ENCODE data around the gene ACAP2. TPM values are rescaled to one million over a fixed set of nuclear protein-coding genes. Genes with fewer than 3 reads are reported as not detected.
"Not testable (repeated sequence)": the region's sequence is repeated elsewhere in the genome, so short reads cannot be mapped to it uniquely, and the experiment has no call there.

Gene ACAP2
- total and polyA plus RNA-seq, 4 donors: 4.5 to 28.5 (median 23.3) TPM

- no peak for DNase-seq (ENCODE audit: low spot score)
- no peaks in the 10 kb centered on the region for H3K9me3 ChIP-seq (ENCODE audit: control insufficient read depth in 4 of 4, low read length in 3 of 4)
- peaks cover 0 to 3% (median 2%) of the 10 kb centered on the region in 4 donors for H3K4me1 ChIP-seq (ENCODE audit: control insufficient read depth in 4 of 4, insufficient read depth in 4 of 4, low read length in 3 of 4)
- no peaks in the 10 kb centered on the region for H3K27me3 ChIP-seq (ENCODE audit: control insufficient read depth in 4 of 4, insufficient read depth in 4 of 4, low read length in 3 of 4)
- 93% methylated on average over 5 of the region's 5 CpGs for WGBS
- no peak overlapping the region for H3K27ac ChIP-seq (ENCODE audit: low read depth in 1 of 2, low read length in 2 of 2)
- no peaks in the 10 kb centered on the region for H3K36me3 ChIP-seq (ENCODE audit: control insufficient read depth in 4 of 4, insufficient read depth in 3 of 4, low read depth in 1 of 4, low read length in 3 of 4)
- TF ChIP-seq TAF1 (conservative IDR thresholded peaks at IDR 0.05): no peak
- no peak for TF ChIP-seq FOXA2 (IDR thresholded peaks at IDR 0.05)
- no peak for TF ChIP-seq ATF3 (IDR thresholded peaks at IDR 0.05)
- no peak for TF ChIP-seq HNF4A (conservative IDR thresholded peaks at IDR 0.05)
- TF ChIP-seq FOXA1 (IDR thresholded peaks at IDR 0.05): no peak
- no peak for TF ChIP-seq REST (IDR thresholded peaks at IDR 0.05)
- no peak for TF ChIP-seq RXRA (IDR thresholded peaks at IDR 0.05)
- TF ChIP-seq SP1 (IDR thresholded peaks at IDR 0.05): no peak
- TF ChIP-seq JUND (IDR thresholded peaks at IDR 0.05): no peak
- TF ChIP-seq CTCF (IDR thresholded peaks at IDR 0.05; ENCODE audit: low read depth, low read length, missing input control): no peak
- TF ChIP-seq RAD21 (IDR thresholded peaks at IDR 0.05): no peak
- TF ChIP-seq MAX (IDR thresholded peaks at IDR 0.05): no peak
- no peak for TF ChIP-seq NR2F2 (IDR thresholded peaks at IDR 0.05)
- TF ChIP-seq ZBTB33 (IDR thresholded peaks at IDR 0.05): no peak
- no peak overlapping the region for H3K9ac ChIP-seq (ENCODE audit: low read depth in 1 of 2, low read length in 2 of 2)
- no peak overlapping the region for H3K4me3 ChIP-seq (ENCODE audit: low read depth in 1 of 3, low read length in 3 of 3)
Observed at GRCh38 chr3:195401943-195402342, 40.9 kb downstream of the ACAP2 start.

- not testable (repeated sequence) for H3K4me1 ChIP-seq (ENCODE audit: control insufficient read depth in 4 of 4, insufficient read depth in 4 of 4, low read length in 3 of 4); H3K9ac ChIP-seq (ENCODE audit: low read depth in 1 of 2, low read length in 2 of 2); H3K27ac ChIP-seq (ENCODE audit: low read depth in 1 of 2, low read length in 2 of 2); H3K27me3 ChIP-seq (ENCODE audit: control insufficient read depth in 4 of 4, insufficient read depth in 4 of 4, low read length in 3 of 4); H3K9me3 ChIP-seq (ENCODE audit: control insufficient read depth in 4 of 4, low read length in 3 of 4); H3K4me3 ChIP-seq (ENCODE audit: low read depth in 1 of 3, low read length in 3 of 3); H3K36me3 ChIP-seq (ENCODE audit: control insufficient read depth in 4 of 4, insufficient read depth in 3 of 4, low read depth in 1 of 4, low read length in 3 of 4); DNase-seq (ENCODE audit: low spot score)
- WGBS: 86% methylated on average over 6 of the region's 6 CpGs
Observed at GRCh38 chr3:195398460-195398859, 44.4 kb downstream of the ACAP2 start.

Measured in liver (tissue), 9 donors.